Measurements from ENCODE around the gene CDX1. TPM values are rescaled to one million over a fixed set of nuclear protein-coding genes. Genes with fewer than 3 reads are reported as not detected.

CDX1 gene
- total RNA-seq, 2 donors from 2014 or later, result not detected

DNA sequence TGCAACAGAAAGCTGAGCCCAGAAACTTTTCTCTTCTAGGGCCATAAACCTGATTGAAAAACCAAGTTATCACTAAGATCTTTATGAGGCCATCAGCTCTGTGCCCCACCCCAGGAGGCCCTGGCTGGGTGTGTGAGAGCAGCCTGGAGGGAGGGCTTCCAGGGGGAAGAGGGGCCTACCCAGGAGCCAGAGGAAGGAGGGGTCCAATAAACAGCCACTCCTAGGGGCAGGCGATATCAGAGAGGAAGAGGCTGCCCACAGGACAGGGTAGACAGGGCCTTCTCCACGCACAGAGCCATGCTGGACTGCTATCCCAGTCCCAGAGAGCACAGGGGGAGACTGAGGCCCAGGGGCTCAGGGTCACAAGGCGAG is 4.5 kb upstream of the CDX1 start:
- WGBS, 2 experiments (ENCODE audit: insufficient coverage in 1 of 2, insufficient read length in 1 of 2), result 93% methylated on average over 3 of the region's 3 CpGs; no CpG with 5 or more reads in 1 of the 2 experiments
- no peaks in the 10 kb centered on the region for H3K36me3 ChIP-seq (ENCODE audit: control insufficient read depth, insufficient read depth, low read length)
- peaks cover 17% of the 10 kb centered on the region for H3K4me1 Mint-ChIP-seq
- TF ChIP-seq, protein P1, sequence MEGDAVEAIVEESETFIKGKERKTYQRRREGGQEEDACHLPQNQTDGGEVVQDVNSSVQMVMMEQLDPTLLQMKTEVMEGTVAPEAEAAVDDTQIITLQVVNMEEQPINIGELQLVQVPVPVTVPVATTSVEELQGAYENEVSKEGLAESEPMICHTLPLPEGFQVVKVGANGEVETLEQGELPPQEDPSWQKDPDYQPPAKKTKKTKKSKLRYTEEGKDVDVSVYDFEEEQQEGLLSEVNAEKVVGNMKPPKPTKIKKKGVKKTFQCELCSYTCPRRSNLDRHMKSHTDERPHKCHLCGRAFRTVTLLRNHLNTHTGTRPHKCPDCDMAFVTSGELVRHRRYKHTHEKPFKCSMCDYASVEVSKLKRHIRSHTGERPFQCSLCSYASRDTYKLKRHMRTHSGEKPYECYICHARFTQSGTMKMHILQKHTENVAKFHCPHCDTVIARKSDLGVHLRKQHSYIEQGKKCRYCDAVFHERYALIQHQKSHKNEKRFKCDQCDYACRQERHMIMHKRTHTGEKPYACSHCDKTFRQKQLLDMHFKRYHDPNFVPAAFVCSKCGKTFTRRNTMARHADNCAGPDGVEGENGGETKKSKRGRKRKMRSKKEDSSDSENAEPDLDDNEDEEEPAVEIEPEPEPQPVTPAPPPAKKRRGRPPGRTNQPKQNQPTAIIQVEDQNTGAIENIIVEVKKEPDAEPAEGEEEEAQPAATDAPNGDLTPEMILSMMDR (conservative IDR thresholded peaks at IDR 0.05), result no peak
- H3K36me3 Mint-ChIP-seq (ENCODE audit: low read depth), result no peaks in the 10 kb centered on the region
- no peak for DNase-seq
- H3K9me3 Mint-ChIP-seq, result no peaks in the 10 kb centered on the region
- H3K27me3 ChIP-seq (ENCODE audit: control insufficient read depth, insufficient read depth, low read length, poor library complexity, severe bottlenecking), result peaks cover 29% of the 10 kb centered on the region
- no peak overlapping the region for H3K9ac ChIP-seq (ENCODE audit: extremely low read depth, low read length, poor library complexity, severe bottlenecking)
- H3K4me3 ChIP-seq (ENCODE audit: low read length), result no peak overlapping the region
- no peak overlapping the region for H3K27ac Mint-ChIP-seq
- H3K27me3 Mint-ChIP-seq (ENCODE audit: insufficient read depth), result peaks cover 47% of the 10 kb centered on the region
- H3K4me1 ChIP-seq (ENCODE audit: control insufficient read depth, insufficient read depth, low read length), result no peaks in the 10 kb centered on the region
- H3K27ac ChIP-seq (ENCODE audit: low read depth, low read length), result no peak overlapping the region
- H3K9me3 ChIP-seq (ENCODE audit: control insufficient read depth, low read length), result no peaks in the 10 kb centered on the region
- no peak overlapping the region for H3K4me3 Mint-ChIP-seq

DNA sequence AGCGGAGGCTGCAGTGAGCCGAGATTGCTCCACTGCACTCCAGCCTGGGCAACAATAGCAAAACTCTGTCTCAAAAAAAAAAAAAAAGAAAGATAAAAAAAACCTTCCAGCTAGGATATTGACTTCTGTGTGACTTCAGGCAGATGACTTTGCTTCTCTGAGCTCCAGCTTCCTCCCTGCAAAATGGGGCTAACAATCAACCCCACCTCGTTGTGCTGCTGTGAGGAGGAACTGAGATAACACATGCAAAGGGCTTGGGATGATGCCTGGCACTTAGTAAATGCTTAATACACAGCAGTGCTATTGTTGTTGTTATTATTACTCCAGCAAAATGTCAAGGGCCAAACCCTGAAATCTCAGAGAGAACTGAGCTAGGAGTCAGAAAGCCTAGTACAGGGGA is 3.5 kb upstream of the CDX1 start:
- Mint-ChIP-seq H3K27ac (no peak overlapping the region), H3K4me1 (peaks cover 22% of the 10 kb centered on the region), H3K27me3 (ENCODE audit: insufficient read depth) (peaks cover 49% of the 10 kb centered on the region), H3K9me3 (no peaks in the 10 kb centered on the region), H3K4me3 (no peak overlapping the region), H3K36me3 (ENCODE audit: low read depth) (no peaks in the 10 kb centered on the region)
- Histone ChIP-seq H3K36me3 (ENCODE audit: control insufficient read depth, insufficient read depth, low read length) (no peaks in the 10 kb centered on the region), H3K4me1 (ENCODE audit: control insufficient read depth, insufficient read depth, low read length) (no peaks in the 10 kb centered on the region), H3K9me3 (ENCODE audit: control insufficient read depth, low read length) (no peaks in the 10 kb centered on the region), H3K4me3 (ENCODE audit: low read length) (no peak overlapping the region), H3K27me3 (ENCODE audit: control insufficient read depth, insufficient read depth, low read length, poor library complexity, severe bottlenecking) (peaks cover 38% of the 10 kb centered on the region), H3K9ac (ENCODE audit: extremely low read depth, low read length, poor library complexity, severe bottlenecking) (no peak overlapping the region), H3K27ac (ENCODE audit: low read depth, low read length) (no peak overlapping the region)
- no peak for DNase-seq
- TF ChIP-seq, protein P1 (conservative IDR thresholded peaks at IDR 0.05), result no peak
- WGBS, 2 experiments (ENCODE audit: insufficient coverage in 1 of 2, insufficient read length in 1 of 2), result 85 to 88% methylated on average over 3 of the region's 3 CpGs

DNA sequence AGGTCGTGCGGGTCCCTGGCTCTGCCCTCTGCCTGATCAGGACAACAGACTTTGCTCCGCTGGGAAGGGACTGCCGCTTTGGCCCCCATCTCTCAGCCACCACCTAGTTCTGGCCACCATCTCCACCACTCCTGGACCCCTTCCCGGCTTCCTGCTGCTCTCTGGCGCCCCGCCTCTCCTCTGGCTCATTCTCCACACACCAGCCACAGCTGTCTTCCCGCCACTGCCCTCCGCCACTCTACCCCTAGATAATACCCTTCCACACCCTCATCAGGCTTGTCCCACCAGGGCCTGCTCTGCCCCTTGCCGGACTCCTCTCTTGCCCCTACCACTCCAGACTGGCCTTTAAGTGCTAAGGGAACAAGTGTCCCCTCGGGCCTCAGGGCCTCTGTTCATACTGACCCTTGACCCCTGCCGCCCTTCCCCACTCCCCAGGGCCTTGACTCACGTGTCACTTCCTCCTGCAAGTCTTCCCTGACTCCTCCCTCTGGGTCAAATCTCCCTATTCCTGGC is 3.0 kb upstream of the CDX1 start:
- Mint-ChIP-seq H3K36me3 (ENCODE audit: low read depth) (no peaks in the 10 kb centered on the region), H3K4me1 (peaks cover 22% of the 10 kb centered on the region)

More for the DNA sequence above, 3.0 kb upstream of the CDX1 start:
- no peak overlapping the region for H3K27ac Mint-ChIP-seq
- Histone ChIP-seq H3K27me3 (ENCODE audit: control insufficient read depth, insufficient read depth, low read length, poor library complexity, severe bottlenecking) (peaks cover 44% of the 10 kb centered on the region), H3K36me3 (ENCODE audit: control insufficient read depth, insufficient read depth, low read length) (no peaks in the 10 kb centered on the region), H3K27ac (ENCODE audit: low read depth, low read length) (no peak overlapping the region), H3K4me1 (ENCODE audit: control insufficient read depth, insufficient read depth, low read length) (no peaks in the 10 kb centered on the region), H3K9me3 (ENCODE audit: control insufficient read depth, low read length) (no peaks in the 10 kb centered on the region), H3K9ac (ENCODE audit: extremely low read depth, low read length, poor library complexity, severe bottlenecking) (no peak overlapping the region), H3K4me3 (ENCODE audit: low read length) (no peak overlapping the region)
- TF ChIP-seq, protein P1 (conservative IDR thresholded peaks at IDR 0.05), result peak; percentile 55
- H3K4me3 Mint-ChIP-seq, result no peak overlapping the region
- no peaks in the 10 kb centered on the region for H3K9me3 Mint-ChIP-seq
- peak; percentile 84 for DNase-seq
- WGBS, 2 experiments (ENCODE audit: insufficient coverage in 1 of 2, insufficient read length in 1 of 2), result 77 to 79% methylated on average over 7 to 13 of the region's 13 CpGs
- peaks cover 55% of the 10 kb centered on the region for H3K27me3 Mint-ChIP-seq (ENCODE audit: insufficient read depth)
